Neural cell (in vitro differentiated cells): ENCODE data around the gene MTLN.
"Not testable (repeated sequence)": the region's sequence is repeated elsewhere in the genome, so short reads cannot be mapped to it uniquely, and the experiment has no call there.

ENCODE experiments used
- CTCF ChIP-seq: fragments of 450-650 bp; IDR thresholded peaks from 2 replicates; pipeline ENCODE4 v1.5.1; 2014; ENCODE audit warnings: antibody characterized with exemption, mild to moderate bottlenecking, moderate library complexity; ENCODE audit not compliant: poor library complexity, severe bottlenecking
- EP300 ChIP-seq: fragments of 450-650 bp; conservative IDR thresholded peaks from 2 replicates; pipeline ENCODE4 v1.6.1; 2014; ENCODE audit warnings: antibody characterized with exemption, mild to moderate bottlenecking, moderate library complexity; ENCODE audit not compliant: poor library complexity, severe bottlenecking
- POLR2AphosphoS5 ChIP-seq: IDR thresholded peaks from 2 replicates; pipeline ENCODE4 v1.6.1; 2012
- RAD21 ChIP-seq: fragments of 450-650 bp; conservative IDR thresholded peaks from 2 replicates; pipeline ENCODE4 v1.6.1; 2014; ENCODE audit warnings: antibody characterized with exemption, mild to moderate bottlenecking, moderate library complexity
- SMC3 ChIP-seq: fragments of 450-650 bp; conservative IDR thresholded peaks from 2 replicates; pipeline ENCODE4 v1.6.1; 2014; ENCODE audit warnings: antibody characterized with exemption, mild to moderate bottlenecking, moderate library complexity; ENCODE audit not compliant: poor library complexity

GRCh38 chr2:110213522-110213921 is 1.2 kb upstream of the MTLN start:
- TF ChIP-seq RAD21, CTCF, SMC3, POLR2AphosphoS5, EP300: not testable (repeated sequence)
